T-helper 1 cell treated with Interleukin-12 subunit alpha and Interleukin-12 subunit beta and Interleukin-4 antibody, amounts not matched to agents 30 μg/mL and 1 μg/mL, for 36 hours (primary cell): Measurements from ENCODE around the gene CACTIN.

ENCODE experiments used
- H3K27ac Mint-ChIP-seq: one replicate; pipeline ENCODE4 v1.8.0; 2021; ENCODE audit warnings: mild to moderate bottlenecking, mixed read lengths
- H3K27me3 Mint-ChIP-seq: one replicate; pipeline ENCODE4 v1.8.0; 2021; ENCODE audit warnings: low read depth, mixed read lengths
- H3K36me3 Mint-ChIP-seq: one replicate; pipeline ENCODE4 v1.8.0; 2021; ENCODE audit warnings: low read depth, mixed read lengths
- H3K4me1 Mint-ChIP-seq: one replicate; pipeline ENCODE4 v1.8.0; 2021; ENCODE audit warnings: low read depth, mixed read lengths
- H3K4me3 Mint-ChIP-seq: one replicate; pipeline ENCODE4 v1.8.0; 2021; ENCODE audit warnings: mild to moderate bottlenecking, moderate library complexity, mixed read lengths
- H3K9me3 Mint-ChIP-seq: one replicate; pipeline ENCODE4 v1.8.0; 2021; ENCODE audit warnings: mixed read lengths

CACTIN gene

GRCh38 chr19:3626473-3627350 lies at the start of gene CACTIN:
Gene CACTIN, minus strand, starts transcription at chr19:3626790. Its CDS starts 28 bp downstream, at chr19:3626762.
- peak within 1 kb of the TSS; percentile 98 for H3K27ac Mint-ChIP-seq

GRCh38 chr19:3674784-3675543 lies 48.4 kb upstream of the CACTIN start:
- Mint-ChIP-seq H3K27ac (no peak overlapping the region), H3K36me3 (no peaks in the 10 kb centered on the region), H3K9me3 (no peaks in the 10 kb centered on the region), H3K4me1 (peaks cover 6% of the 10 kb centered on the region), H3K4me3 (no peak overlapping the region), H3K27me3 (no peaks in the 10 kb centered on the region)

More at GRCh38 chr19:3626473-3627350, at the start of gene CACTIN:
- Mint-ChIP-seq H3K4me1 (peaks cover 17% of the 10 kb centered on the region), H3K27me3 (no peaks in the 10 kb centered on the region), H3K9me3 (no peaks in the 10 kb centered on the region), H3K4me3 (peak within 1 kb of the TSS; percentile 88), H3K36me3 (peaks cover 6% of the 10 kb centered on the region)

GRCh38 chr19:3673506-3674439 lies 47.2 kb upstream of the CACTIN start:
- Mint-ChIP-seq H3K4me1 (peaks cover 6% of the 10 kb centered on the region), H3K27ac (no peak overlapping the region), H3K27me3 (no peaks in the 10 kb centered on the region), H3K4me3 (no peak overlapping the region), H3K9me3 (no peaks in the 10 kb centered on the region), H3K36me3 (no peaks in the 10 kb centered on the region)

GRCh38 chr19:3672993-3673392 lies 46.4 kb upstream of the CACTIN start:
- no peak overlapping the region for H3K4me3 Mint-ChIP-seq
- H3K9me3 Mint-ChIP-seq: no peaks in the 10 kb centered on the region
- H3K27ac Mint-ChIP-seq: no peak overlapping the region
- H3K4me1 Mint-ChIP-seq: peaks cover 6% of the 10 kb centered on the region
- H3K36me3 Mint-ChIP-seq: no peaks in the 10 kb centered on the region
- no peaks in the 10 kb centered on the region for H3K27me3 Mint-ChIP-seq

GRCh38 chr19:3672575-3672948 lies 46.0 kb upstream of the CACTIN start:
- no peaks in the 10 kb centered on the region for H3K9me3 Mint-ChIP-seq
- no peak overlapping the region for H3K4me3 Mint-ChIP-seq
- no peak overlapping the region for H3K27ac Mint-ChIP-seq
- peaks cover 6% of the 10 kb centered on the region for H3K4me1 Mint-ChIP-seq
- H3K27me3 Mint-ChIP-seq: no peaks in the 10 kb centered on the region
- no peaks in the 10 kb centered on the region for H3K36me3 Mint-ChIP-seq

GRCh38 chr19:3671680-3672574 lies 45.3 kb upstream of the CACTIN start:
- Mint-ChIP-seq H3K36me3 (no peaks in the 10 kb centered on the region), H3K9me3 (no peaks in the 10 kb centered on the region), H3K27me3 (no peaks in the 10 kb centered on the region), H3K4me3 (no peak overlapping the region), H3K27ac (no peak overlapping the region), H3K4me1 (peaks cover 3% of the 10 kb centered on the region)

- Mint-ChIP-seq H3K9me3 (no peaks in the 10 kb centered on the region), H3K27me3 (no peaks in the 10 kb centered on the region), H3K27ac (no peak overlapping the region), H3K36me3 (peaks cover 3% of the 10 kb centered on the region), H3K4me3 (no peak overlapping the region), H3K4me1 (peaks cover 2% of the 10 kb centered on the region)
Observed at GRCh38 chr19:3670796-3671679, 44.4 kb upstream of the CACTIN start.

- H3K4me3 Mint-ChIP-seq: no peak overlapping the region
- peaks cover 3% of the 10 kb centered on the region for H3K36me3 Mint-ChIP-seq
- H3K27me3 Mint-ChIP-seq: no peaks in the 10 kb centered on the region
- no peak overlapping the region for H3K27ac Mint-ChIP-seq
- peaks cover 2% of the 10 kb centered on the region for H3K4me1 Mint-ChIP-seq
- H3K9me3 Mint-ChIP-seq: no peaks in the 10 kb centered on the region
Observed at GRCh38 chr19:3669947-3670795, 43.6 kb upstream of the CACTIN start.

GRCh38 chr19:3669082-3669946 lies 42.7 kb upstream of the CACTIN start:
- Mint-ChIP-seq H3K9me3 (no peaks in the 10 kb centered on the region), H3K4me3 (no peak overlapping the region), H3K36me3 (peaks cover 3% of the 10 kb centered on the region), H3K4me1 (peaks cover 2% of the 10 kb centered on the region), H3K27me3 (no peaks in the 10 kb centered on the region), H3K27ac (no peak overlapping the region)

GRCh38 chr19:3668331-3669081 lies 41.9 kb upstream of the CACTIN start:
- no peaks in the 10 kb centered on the region for H3K9me3 Mint-ChIP-seq
- no peak overlapping the region for H3K27ac Mint-ChIP-seq
- H3K4me3 Mint-ChIP-seq: no peak overlapping the region
- peaks cover 2% of the 10 kb centered on the region for H3K4me1 Mint-ChIP-seq
- H3K36me3 Mint-ChIP-seq: peaks cover 3% of the 10 kb centered on the region
- no peaks in the 10 kb centered on the region for H3K27me3 Mint-ChIP-seq

GRCh38 chr19:3667766-3668165 lies 41.2 kb upstream of the CACTIN start:
- H3K9me3 Mint-ChIP-seq: no peaks in the 10 kb centered on the region
- no peaks in the 10 kb centered on the region for H3K27me3 Mint-ChIP-seq
- no peak overlapping the region for H3K4me3 Mint-ChIP-seq
- H3K36me3 Mint-ChIP-seq: peaks cover 3% of the 10 kb centered on the region
- H3K4me1 Mint-ChIP-seq: peaks cover 2% of the 10 kb centered on the region
- no peak overlapping the region for H3K27ac Mint-ChIP-seq
